WERI-Rb-1 (cell line): Measurements from ENCODE around the gene RASL10A.

Experiments used
- DNase-seq: peaks from one replicate; pipeline ENCODE4 v3.0.0-alpha.2; 2020
- H3K27ac ChIP-seq: fragments of 250-450 bp; sonication (Bioruptor Pico); 2 replicates; pipeline ENCODE4 v1.5.1; 2020; ENCODE audit warnings: mild to moderate bottlenecking, moderate library complexity
- H3K27me3 ChIP-seq: fragments of 250-450 bp; sonication (Bioruptor Pico); 2 replicates; pipeline ENCODE4 v1.5.1; 2021; ENCODE audit warnings: mild to moderate bottlenecking, low read depth, moderate library complexity; ENCODE audit not compliant: insufficient read depth, severe bottlenecking
- H3K36me3 ChIP-seq: fragments of 250-450 bp; sonication (Bioruptor Pico); 2 replicates; pipeline ENCODE4 v1.5.1; 2020; ENCODE audit warnings: mild to moderate bottlenecking, moderate library complexity
- H3K4me3 ChIP-seq: 2 replicates; pipeline ENCODE4 v1.5.1; 2011; ENCODE audit warnings: low read depth, mild to moderate bottlenecking, control low read depth, low read length
- H3K9me3 ChIP-seq: fragments of 250-450 bp; sonication (Bioruptor Pico); 2 replicates; pipeline ENCODE4 v1.5.1; 2021; ENCODE audit warnings: mild to moderate bottlenecking, moderate library complexity; ENCODE audit not compliant: severe bottlenecking
- TF ChIP-seq, protein P1 (sequence below): IDR thresholded peaks from 2 replicates; pipeline ENCODE4 v1.5.1; 2011; ENCODE audit warnings: low read depth, mild to moderate bottlenecking, control low read depth, inconsistent platforms, low read length

RASL10A gene

DNA sequence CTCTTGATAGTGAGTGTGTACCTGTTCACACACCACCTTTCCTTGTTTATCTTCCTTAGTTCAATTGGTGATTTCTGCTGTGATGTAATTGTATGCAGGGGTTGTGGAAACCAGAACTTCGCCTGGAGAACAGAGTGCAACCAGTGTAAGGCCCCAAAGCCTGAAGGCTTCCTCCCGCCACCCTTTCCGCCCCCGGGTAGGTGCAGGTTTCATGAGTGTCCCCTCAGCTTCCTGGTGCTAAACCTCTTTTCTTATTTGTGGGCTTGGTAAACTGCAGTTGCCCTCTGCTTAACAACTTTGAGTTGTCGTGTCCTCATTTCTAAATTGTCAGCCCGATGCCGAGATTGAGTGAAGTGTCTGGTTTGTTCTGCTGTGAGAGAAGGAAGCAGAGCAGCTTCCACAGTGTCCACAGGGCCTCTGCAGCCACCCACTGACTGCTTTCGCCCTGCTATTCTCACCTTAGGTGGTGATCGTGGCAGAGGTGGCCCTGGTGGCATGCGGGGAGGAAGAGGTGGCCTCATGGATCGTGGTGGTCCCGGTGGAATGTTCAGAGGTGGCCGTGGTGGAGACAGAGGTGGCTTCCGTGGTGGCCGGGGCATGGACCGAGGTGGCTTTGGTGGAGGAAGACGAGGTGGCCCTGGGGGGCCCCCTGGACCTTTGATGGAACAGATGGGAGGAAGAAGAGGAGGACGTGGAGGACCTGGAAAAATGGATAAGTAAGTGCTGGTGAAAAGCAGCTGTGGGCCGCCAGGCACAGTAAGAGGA, 16.2 kb downstream of the RASL10A start:
- no peak for DNase-seq
- Histone ChIP-seq H3K4me3 (no peak overlapping the region), H3K27ac (no peak overlapping the region), H3K9me3 (no peaks in the 10 kb centered on the region), H3K27me3 (no peaks in the 10 kb centered on the region), H3K36me3 (peaks cover 70% of the 10 kb centered on the region)
- TF ChIP-seq, protein P1, sequence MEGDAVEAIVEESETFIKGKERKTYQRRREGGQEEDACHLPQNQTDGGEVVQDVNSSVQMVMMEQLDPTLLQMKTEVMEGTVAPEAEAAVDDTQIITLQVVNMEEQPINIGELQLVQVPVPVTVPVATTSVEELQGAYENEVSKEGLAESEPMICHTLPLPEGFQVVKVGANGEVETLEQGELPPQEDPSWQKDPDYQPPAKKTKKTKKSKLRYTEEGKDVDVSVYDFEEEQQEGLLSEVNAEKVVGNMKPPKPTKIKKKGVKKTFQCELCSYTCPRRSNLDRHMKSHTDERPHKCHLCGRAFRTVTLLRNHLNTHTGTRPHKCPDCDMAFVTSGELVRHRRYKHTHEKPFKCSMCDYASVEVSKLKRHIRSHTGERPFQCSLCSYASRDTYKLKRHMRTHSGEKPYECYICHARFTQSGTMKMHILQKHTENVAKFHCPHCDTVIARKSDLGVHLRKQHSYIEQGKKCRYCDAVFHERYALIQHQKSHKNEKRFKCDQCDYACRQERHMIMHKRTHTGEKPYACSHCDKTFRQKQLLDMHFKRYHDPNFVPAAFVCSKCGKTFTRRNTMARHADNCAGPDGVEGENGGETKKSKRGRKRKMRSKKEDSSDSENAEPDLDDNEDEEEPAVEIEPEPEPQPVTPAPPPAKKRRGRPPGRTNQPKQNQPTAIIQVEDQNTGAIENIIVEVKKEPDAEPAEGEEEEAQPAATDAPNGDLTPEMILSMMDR = no peak

DNA sequence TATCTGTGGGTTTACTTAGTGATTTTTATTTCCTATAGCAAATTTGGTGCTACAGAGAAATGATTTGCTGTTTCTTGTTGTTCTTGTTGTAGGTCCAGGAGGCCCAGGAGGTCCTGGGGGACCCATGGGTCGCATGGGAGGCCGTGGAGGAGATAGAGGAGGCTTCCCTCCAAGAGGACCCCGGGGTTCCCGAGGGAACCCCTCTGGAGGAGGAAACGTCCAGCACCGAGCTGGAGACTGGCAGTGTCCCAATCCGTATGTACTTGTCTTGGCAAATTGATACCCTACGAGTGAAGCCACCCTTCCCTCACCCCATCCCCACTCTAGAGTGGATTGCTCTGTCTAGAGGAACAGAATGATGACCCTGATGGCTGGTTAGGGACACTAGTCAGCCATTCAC, 16.9 kb downstream of the RASL10A start:
- TF ChIP-seq, protein P1 = no peak
- Histone ChIP-seq H3K9me3 (no peaks in the 10 kb centered on the region), H3K27ac (no peak overlapping the region), H3K36me3 (peaks cover 77% of the 10 kb centered on the region), H3K4me3 (no peak overlapping the region), H3K27me3 (no peaks in the 10 kb centered on the region)
- no peak for DNase-seq

DNA sequence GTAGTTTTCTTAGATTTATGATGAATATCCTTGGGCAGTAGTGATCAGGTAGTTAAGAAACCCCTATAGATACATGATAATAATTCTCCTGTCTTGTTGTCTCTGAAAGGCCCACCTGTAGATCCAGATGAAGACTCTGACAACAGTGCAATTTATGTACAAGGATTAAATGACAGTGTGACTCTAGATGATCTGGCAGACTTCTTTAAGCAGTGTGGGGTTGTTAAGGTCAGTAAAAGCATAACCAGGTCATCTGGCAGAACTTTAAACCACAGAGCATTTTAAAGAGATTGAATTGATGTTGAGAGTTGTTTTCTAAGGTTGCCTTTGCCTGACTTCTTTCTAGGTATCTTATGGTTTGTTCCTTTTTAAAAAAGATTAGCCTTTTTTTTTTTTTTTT, 23.1 kb downstream of the RASL10A start:
- H3K9me3 ChIP-seq = no peaks in the 10 kb centered on the region
- H3K27ac ChIP-seq = no peak overlapping the region
- H3K27me3 ChIP-seq = no peaks in the 10 kb centered on the region
- no peak overlapping the region for H3K4me3 ChIP-seq
- H3K36me3 ChIP-seq = peaks cover 98% of the 10 kb centered on the region
- TF ChIP-seq, protein P1 = no peak
- no peak for DNase-seq

DNA sequence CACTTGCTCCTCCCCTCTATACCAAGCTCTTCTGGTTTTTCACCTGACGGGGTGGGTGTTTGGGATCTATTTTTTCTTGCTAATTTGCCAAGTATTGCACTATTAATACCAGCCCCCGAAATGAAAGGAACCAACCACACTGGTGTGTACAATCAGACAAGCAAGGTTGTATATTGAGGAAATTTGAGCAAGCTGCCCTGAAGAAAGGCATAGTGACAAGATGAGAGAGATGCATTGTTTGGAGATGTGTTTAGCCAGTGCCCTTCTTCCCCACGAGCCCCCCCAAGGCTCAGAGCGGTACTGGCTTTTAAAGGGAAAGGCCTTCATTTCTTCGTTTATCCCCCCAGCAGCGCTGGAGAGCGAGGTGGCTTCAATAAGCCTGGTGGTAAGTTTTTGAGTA, 24.3 kb downstream of the RASL10A start:
- Histone ChIP-seq H3K27ac (no peak overlapping the region), H3K4me3 (no peak overlapping the region), H3K36me3 (peaks cover 98% of the 10 kb centered on the region), H3K27me3 (no peaks in the 10 kb centered on the region), H3K9me3 (no peaks in the 10 kb centered on the region)
- DNase-seq = no peak
- TF ChIP-seq, protein P1 = no peak

DNA sequence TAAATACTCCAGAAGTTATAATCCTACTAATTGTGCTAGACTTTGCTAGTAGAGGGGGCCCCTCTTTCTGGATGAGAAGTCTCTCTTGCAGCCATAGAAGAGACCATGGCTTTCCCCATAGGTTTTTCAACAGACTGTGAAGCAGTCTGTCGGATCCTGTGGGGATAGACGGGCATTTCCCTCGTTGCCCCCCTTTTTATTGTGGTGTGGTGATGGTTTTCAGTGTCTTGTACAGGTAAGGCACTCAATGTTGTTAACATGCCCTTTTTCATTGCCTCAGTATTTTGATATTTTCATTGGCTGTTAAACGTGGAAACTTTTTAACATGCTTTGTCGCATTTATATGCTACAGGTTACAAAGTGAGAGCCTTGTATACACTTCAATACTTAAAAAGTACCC, 25.4 kb downstream of the RASL10A start:
- H3K4me3 ChIP-seq = no peak overlapping the region
- H3K27ac ChIP-seq = no peak overlapping the region

More for the DNA sequence above, 25.4 kb downstream of the RASL10A start:
- H3K36me3 ChIP-seq = peaks cover 98% of the 10 kb centered on the region
- H3K27me3 ChIP-seq = no peaks in the 10 kb centered on the region
- no peak for DNase-seq
- H3K9me3 ChIP-seq = no peaks in the 10 kb centered on the region
- TF ChIP-seq, protein P1 = no peak
